HepG2 (cell line): Measurements from ENCODE around the gene SBK3. TPM values are rescaled to one million over a fixed set of nuclear protein-coding genes. Genes with fewer than 3 reads are reported as not detected.

ENCODE experiments used
- FUBP1 ChIP-seq: sonication (generic); formaldehyde crosslinking; IDR thresholded peaks from 2 replicates; pipeline ENCODE4 v1.5.1; 2020; ENCODE audit warnings: missing genetic modification reagents, mild to moderate bottlenecking, borderline replicate concordance
- HNRNPK ChIP-seq: fragments of 200-400 bp; formaldehyde crosslinking; IDR thresholded peaks from 2 replicates; pipeline ENCODE4 v1.6.1; 2018; ENCODE audit warnings: low read length, low read depth, moderate library complexity, mild to moderate bottlenecking; ENCODE audit not compliant: poor library complexity, severe bottlenecking
- PRDM15 ChIP-seq: sonication (generic); formaldehyde crosslinking; IDR thresholded peaks from 2 replicates; pipeline ENCODE4 v1.4.0; 2020; ENCODE audit warnings: missing genetic modification reagents
- SETDB1 ChIP-seq: sonication (generic); formaldehyde crosslinking; IDR thresholded peaks from 2 replicates; pipeline ENCODE4 v1.5.1; 2020; ENCODE audit warnings: missing genetic modification reagents, mild to moderate bottlenecking, borderline replicate concordance
- STAT5B ChIP-seq: sonication (generic); formaldehyde crosslinking; IDR thresholded peaks from 2 replicates; pipeline ENCODE4 v1.4.0; 2020; ENCODE audit warnings: missing genetic modification reagents
- ZBTB37 ChIP-seq: sonication (generic); formaldehyde crosslinking; IDR thresholded peaks from 2 replicates; pipeline ENCODE4 v1.4.0; 2020; ENCODE audit warnings: mild to moderate bottlenecking, missing genetic modification reagents
- polyA plus RNA-seq, 8 experiments: library from polyadenylated mRNA; depleted of rRNA in 3 of 8; stranded (reverse) in 7 of 8; unstranded in 1 of 8; fragments of >200 nt; fragmentation: Illumina TruSeq in 4 of 8; extraction: Trizol in 4 of 8; gene quantifications; 2 replicates each; pipeline versions ENCODE4 v1.2.1 to v1.2.3, GENCODE V29; 2011 to 2016; ENCODE audit warnings: low read depth in 4 of 8, missing spikeins in 1 of 8, mixed read lengths in 1 of 8; ENCODE audit not compliant: insufficient read depth in 1 of 8
- total RNA-seq, 5 experiments: library from RNA; depleted of rRNA; stranded (reverse); fragments of >200 nt; fragmentation: Illumina TruSeq; extraction: Trizol; gene quantifications; 2 replicates each; pipeline ENCODE4 v1.2.3, GENCODE V29; 2016; ENCODE audit warnings: low read depth in 1 of 5
- TF ChIP-seq, protein P1 (sequence below): sonication (generic); formaldehyde crosslinking; IDR thresholded peaks from 2 replicates; pipeline ENCODE4 v1.4.0; 2020; ENCODE audit warnings: missing genetic modification reagents
- TF ChIP-seq, protein P2 (sequence below): sonication (generic); formaldehyde crosslinking; IDR thresholded peaks from 2 replicates; pipeline ENCODE4 v1.4.0; 2020; ENCODE audit warnings: low read depth, missing genetic modification reagents
- TF ChIP-seq, protein P3 (sequence below): sonication (generic); formaldehyde crosslinking; IDR thresholded peaks from 2 replicates; pipeline ENCODE4 v1.5.0; 2020; ENCODE audit warnings: mild to moderate bottlenecking, missing genetic modification reagents, borderline replicate concordance

The SBK3 gene
- total and polyA plus RNA-seq, 2 of the 13 experiments (the other 11 are each of a cell fraction or from before 2014, with no cell fraction given), result 0.66 to 0.77 TPM

- TF ChIP-seq, protein P1, sequence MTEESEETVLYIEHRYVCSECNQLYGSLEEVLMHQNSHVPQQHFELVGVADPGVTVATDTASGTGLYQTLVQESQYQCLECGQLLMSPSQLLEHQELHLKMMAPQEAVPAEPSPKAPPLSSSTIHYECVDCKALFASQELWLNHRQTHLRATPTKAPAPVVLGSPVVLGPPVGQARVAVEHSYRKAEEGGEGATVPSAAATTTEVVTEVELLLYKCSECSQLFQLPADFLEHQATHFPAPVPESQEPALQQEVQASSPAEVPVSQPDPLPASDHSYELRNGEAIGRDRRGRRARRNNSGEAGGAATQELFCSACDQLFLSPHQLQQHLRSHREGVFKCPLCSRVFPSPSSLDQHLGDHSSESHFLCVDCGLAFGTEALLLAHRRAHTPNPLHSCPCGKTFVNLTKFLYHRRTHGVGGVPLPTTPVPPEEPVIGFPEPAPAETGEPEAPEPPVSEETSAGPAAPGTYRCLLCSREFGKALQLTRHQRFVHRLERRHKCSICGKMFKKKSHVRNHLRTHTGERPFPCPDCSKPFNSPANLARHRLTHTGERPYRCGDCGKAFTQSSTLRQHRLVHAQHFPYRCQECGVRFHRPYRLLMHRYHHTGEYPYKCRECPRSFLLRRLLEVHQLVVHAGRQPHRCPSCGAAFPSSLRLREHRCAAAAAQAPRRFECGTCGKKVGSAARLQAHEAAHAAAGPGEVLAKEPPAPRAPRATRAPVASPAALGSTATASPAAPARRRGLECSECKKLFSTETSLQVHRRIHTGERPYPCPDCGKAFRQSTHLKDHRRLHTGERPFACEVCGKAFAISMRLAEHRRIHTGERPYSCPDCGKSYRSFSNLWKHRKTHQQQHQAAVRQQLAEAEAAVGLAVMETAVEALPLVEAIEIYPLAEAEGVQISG (CRISPR knock-in tag), result peak; percentile 88
- TF ChIP-seq, protein P2, sequence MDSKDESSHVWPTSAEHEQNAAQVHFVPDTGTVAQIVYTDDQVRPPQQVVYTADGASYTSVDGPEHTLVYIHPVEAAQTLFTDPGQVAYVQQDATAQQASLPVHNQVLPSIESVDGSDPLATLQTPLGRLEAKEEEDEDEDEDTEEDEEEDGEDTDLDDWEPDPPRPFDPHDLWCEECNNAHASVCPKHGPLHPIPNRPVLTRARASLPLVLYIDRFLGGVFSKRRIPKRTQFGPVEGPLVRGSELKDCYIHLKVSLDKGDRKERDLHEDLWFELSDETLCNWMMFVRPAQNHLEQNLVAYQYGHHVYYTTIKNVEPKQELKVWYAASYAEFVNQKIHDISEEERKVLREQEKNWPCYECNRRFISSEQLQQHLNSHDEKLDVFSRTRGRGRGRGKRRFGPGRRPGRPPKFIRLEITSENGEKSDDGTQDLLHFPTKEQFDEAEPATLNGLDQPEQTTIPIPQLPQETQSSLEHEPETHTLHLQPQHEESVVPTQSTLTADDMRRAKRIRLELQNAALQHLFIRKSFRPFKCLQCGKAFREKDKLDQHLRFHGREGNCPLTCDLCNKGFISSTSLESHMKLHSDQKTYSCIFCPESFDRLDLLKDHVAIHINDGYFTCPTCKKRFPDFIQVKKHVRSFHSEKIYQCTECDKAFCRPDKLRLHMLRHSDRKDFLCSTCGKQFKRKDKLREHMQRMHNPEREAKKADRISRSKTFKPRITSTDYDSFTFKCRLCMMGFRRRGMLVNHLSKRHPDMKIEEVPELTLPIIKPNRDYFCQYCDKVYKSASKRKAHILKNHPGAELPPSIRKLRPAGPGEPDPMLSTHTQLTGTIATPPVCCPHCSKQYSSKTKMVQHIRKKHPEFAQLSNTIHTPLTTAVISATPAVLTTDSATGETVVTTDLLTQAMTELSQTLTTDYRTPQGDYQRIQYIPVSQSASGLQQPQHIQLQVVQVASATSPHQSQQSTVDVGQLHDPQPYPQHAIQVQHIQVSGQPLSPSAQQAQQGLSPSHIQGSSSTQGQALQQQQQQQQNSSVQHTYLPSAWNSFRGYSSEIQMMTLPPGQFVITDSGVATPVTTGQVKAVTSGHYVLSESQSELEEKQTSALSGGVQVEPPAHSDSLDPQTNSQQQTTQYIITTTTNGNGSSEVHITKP (CRISPR knock-in tag), result peak; percentile 27; the same call in 1 of the 2 replicates
- TF ChIP-seq, protein P3, sequence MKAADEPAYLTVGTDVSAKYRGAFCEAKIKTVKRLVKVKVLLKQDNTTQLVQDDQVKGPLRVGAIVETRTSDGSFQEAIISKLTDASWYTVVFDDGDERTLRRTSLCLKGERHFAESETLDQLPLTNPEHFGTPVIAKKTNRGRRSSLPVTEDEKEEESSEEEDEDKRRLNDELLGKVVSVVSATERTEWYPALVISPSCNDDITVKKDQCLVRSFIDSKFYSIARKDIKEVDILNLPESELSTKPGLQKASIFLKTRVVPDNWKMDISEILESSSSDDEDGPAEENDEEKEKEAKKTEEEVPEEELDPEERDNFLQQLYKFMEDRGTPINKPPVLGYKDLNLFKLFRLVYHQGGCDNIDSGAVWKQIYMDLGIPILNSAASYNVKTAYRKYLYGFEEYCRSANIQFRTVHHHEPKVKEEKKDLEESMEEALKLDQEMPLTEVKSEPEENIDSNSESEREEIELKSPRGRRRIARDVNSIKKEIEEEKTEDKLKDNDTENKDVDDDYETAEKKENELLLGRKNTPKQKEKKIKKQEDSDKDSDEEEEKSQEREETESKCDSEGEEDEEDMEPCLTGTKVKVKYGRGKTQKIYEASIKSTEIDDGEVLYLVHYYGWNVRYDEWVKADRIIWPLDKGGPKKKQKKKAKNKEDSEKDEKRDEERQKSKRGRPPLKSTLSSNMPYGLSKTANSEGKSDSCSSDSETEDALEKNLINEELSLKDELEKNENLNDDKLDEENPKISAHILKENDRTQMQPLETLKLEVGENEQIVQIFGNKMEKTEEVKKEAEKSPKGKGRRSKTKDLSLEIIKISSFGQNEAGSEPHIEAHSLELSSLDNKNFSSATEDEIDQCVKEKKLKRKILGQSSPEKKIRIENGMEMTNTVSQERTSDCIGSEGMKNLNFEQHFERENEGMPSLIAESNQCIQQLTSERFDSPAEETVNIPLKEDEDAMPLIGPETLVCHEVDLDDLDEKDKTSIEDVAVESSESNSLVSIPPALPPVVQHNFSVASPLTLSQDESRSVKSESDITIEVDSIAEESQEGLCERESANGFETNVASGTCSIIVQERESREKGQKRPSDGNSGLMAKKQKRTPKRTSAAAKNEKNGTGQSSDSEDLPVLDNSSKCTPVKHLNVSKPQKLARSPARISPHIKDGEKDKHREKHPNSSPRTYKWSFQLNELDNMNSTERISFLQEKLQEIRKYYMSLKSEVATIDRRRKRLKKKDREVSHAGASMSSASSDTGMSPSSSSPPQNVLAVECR (CRISPR knock-in tag), result no peak; the same call in 1 of the 2 replicates
- TF ChIP-seq SETDB1 (CRISPR knock-in tag) (no peak), PRDM15 (CRISPR knock-in tag) (no peak), STAT5B (CRISPR knock-in tag) (no peak), FUBP1 (CRISPR knock-in tag) (no peak), HNRNPK (no peak), ZBTB37 (no peak)
Measured at GRCh38 chr19:55580628-55581144, 35.3 kb upstream of the SBK3 start, which contains the start of gene ZNF579 (continued).
